PFSK-1 (cell line): ENCODE measurements around the gene SEZ6.

Experiments used
- FOXP2 ChIP-seq: optimal IDR thresholded peaks from 2 replicates; pipeline ENCODE3; 2011; ENCODE audit warnings: borderline replicate concordance, control low read depth, inconsistent platforms; ENCODE audit not compliant: insufficient read depth; ENCODE audit errors: extremely low read length, extremely low read depth
- POLR2AphosphoS5 ChIP-seq: IDR thresholded peaks from 2 replicates; pipeline ENCODE4 v1.6.1; 2012; ENCODE audit warnings: low read depth, mild to moderate bottlenecking, control low read depth, low read length, moderate library complexity
- REST ChIP-seq, 2 experiments: IDR thresholded peaks; 2 replicates each; pipeline versions ENCODE4 v1.6.1 to v1.8.0; 2011 to 2012; ENCODE audit warnings: low read depth in 2 of 2, low read length in 2 of 2, control low read depth in 1 of 2, inconsistent platforms in 1 of 2, mild to moderate bottlenecking in 1 of 2, moderate library complexity in 1 of 2; ENCODE audit not compliant: insufficient read depth in 1 of 2
- SIN3A ChIP-seq: IDR thresholded peaks from 2 replicates; pipeline ENCODE4 v1.6.1; 2012; ENCODE audit warnings: mild to moderate bottlenecking, low read length, moderate library complexity, borderline replicate concordance; ENCODE audit not compliant: insufficient read depth
- TAF1 ChIP-seq: IDR thresholded peaks from 2 replicates; pipeline ENCODE4 v1.6.1; 2012; ENCODE audit warnings: low read length, control low read depth, borderline replicate concordance; ENCODE audit not compliant: insufficient read depth

SEZ6 gene

GRCh38 chr17:28977659-28978355 lies 28.0 kb downstream of the SEZ6 start:
- TF ChIP-seq TAF1 (no peak), REST (IDR thresholded peaks at IDR 0.05; ENCODE audit: insufficient read depth in 1 of 2, low read depth in 2 of 2, low read length in 2 of 2) (no peak), FOXP2 (no peak), POLR2AphosphoS5 (no peak), SIN3A (no peak)

GRCh38 chr17:28975646-28976045 lies 30.2 kb downstream of the SEZ6 start:
- TF ChIP-seq POLR2AphosphoS5 = no peak
- no peak for TF ChIP-seq REST (IDR thresholded peaks at IDR 0.05; ENCODE audit: insufficient read depth in 1 of 2, low read depth in 2 of 2, low read length in 2 of 2)
- no peak for TF ChIP-seq SIN3A
- TF ChIP-seq FOXP2 = no peak
- no peak for TF ChIP-seq TAF1

GRCh38 chr17:28975031-28975430 lies 30.8 kb downstream of the SEZ6 start:
- TF ChIP-seq REST (IDR thresholded peaks at IDR 0.05; ENCODE audit: insufficient read depth in 1 of 2, low read depth in 2 of 2, low read length in 2 of 2) = no peak
- TF ChIP-seq POLR2AphosphoS5 = no peak
- TF ChIP-seq TAF1 = no peak
- no peak for TF ChIP-seq SIN3A
- TF ChIP-seq FOXP2 = no peak

- no peak for TF ChIP-seq REST (IDR thresholded peaks at IDR 0.05; ENCODE audit: insufficient read depth in 1 of 2, low read depth in 2 of 2, low read length in 2 of 2)
- TF ChIP-seq POLR2AphosphoS5 = no peak
- TF ChIP-seq FOXP2 = no peak
- no peak for TF ChIP-seq TAF1
- no peak for TF ChIP-seq SIN3A
Observed at GRCh38 chr17:28974451-28974850, 31.4 kb downstream of the SEZ6 start.

GRCh38 chr17:28973425-28973824 lies 32.4 kb downstream of the SEZ6 start:
- no peak for TF ChIP-seq REST (IDR thresholded peaks at IDR 0.05; ENCODE audit: insufficient read depth in 1 of 2, low read depth in 2 of 2, low read length in 2 of 2)
- TF ChIP-seq FOXP2 = no peak
- TF ChIP-seq TAF1 = no peak
- TF ChIP-seq SIN3A = no peak
- no peak for TF ChIP-seq POLR2AphosphoS5
